Stimulated activated CD4-positive, alpha-beta T cell treated with anti-CD3 and anti-CD28 coated beads, Interleukin-4, amount 100 ng/mL, for 1 hour (primary cell): ENCODE results near the gene APOBEC3G.
A peak's percentile ranks its signal among the peaks of the same experiment; 100 is the strongest.
"Not testable (repeated sequence)": the region's sequence is repeated elsewhere in the genome, so short reads cannot be mapped to it uniquely, and the experiment has no call there.

ENCODE experiments used
- DNase-seq: peaks from one replicate; pipeline ENCODE4 v3.0.0-alpha.2; 2020

The APOBEC3G gene

DNA sequence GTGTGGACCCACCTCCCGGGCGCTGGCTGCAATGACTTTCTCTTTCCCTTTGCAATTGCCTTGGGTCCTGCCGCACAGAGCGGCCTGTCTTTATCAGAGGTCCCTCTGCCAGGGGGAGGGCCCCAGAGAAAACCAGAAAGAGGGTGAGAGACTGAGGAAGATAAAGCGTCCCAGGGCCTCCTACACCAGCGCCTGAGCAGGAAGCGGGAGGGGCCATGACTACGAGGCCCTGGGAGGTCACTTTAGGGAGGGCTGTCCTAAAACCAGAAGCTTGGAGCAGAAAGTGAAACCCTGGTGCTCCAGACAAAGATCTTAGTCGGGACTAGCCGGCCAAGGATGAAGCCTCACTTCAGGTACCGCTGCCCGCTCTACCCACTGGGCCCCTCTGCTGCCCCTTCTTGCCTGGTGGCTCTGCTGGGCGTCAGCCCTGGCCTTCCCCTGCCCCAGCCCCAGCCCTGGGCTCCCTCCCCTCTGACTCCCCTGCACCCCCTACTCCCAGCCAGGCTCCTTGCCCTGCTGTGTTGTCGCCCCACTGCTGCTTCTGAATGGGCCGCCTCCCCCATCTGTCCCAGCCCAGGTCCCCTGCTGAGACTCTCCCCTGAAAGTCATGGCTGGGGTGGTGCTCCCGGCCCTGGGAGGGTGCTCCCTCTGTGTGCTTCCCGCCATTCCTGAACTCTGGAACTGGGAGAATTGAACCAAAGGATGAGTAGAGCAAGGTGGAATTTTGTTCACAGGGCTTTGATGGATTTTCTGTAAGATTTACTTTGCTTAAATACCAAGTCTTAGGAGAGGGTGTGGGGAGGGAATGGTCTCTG is at the start of gene APOBEC3G:
Gene APOBEC3G (plus strand): TSS at position 250 of the 815 bp plus-strand sequence. CDS start 87 bp downstream, at position 337.
- DNase-seq: peak; percentile 41

- DNase-seq: no peak
These were observed 49.4 kb upstream of the APOBEC3G start for GRCh38 chr22:39027717-39028116.

DNA sequence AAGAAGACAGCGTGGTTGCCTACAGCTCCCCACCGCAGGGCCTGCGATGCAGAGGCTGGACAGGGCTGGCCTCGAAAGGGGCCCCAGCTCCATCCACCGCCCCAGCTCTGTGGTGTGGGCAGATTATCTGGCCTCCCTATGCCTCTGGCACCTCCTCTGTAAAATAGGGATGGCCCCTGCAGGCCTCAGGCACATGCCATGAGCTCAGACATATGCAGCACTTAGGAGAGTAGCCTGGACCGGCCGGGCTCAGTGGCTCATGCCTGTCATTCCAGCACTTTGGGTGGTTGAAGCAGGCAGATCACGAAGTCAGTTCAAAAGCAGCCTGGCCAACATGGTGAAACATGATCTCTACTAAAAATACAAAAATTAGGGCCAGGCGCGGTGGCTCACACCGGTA is 48.8 kb upstream of the APOBEC3G start:
- no peak for DNase-seq

GRCh38 chr22:39029227-39029626 is 47.8 kb upstream of the APOBEC3G start:
- no peak for DNase-seq

DNA sequence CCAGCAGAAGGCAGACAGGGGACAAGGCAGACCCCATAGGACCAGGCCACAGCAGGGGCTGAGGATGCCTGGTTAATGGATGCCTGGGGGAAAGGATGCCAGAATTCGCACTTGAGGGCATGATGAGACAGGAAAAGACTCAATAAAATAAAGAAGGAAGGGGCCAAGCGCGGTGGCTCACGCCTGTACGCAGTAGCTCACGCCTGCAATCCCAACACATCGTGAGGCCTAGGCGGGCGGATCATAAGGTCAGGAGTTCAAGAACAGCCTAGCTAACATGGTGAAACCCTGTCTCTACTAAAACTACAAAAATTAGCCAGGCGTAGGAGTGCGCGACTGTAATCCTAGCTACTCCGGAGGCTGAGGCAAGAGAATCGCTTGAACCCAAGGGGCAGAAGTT is 46.4 kb upstream of the APOBEC3G start:
- DNase-seq: no peak

GRCh38 chr22:39031434-39032295 is 45.4 kb upstream of the APOBEC3G start:
- not testable (repeated sequence) for DNase-seq

GRCh38 chr22:39037071-39037470 is 40.0 kb upstream of the APOBEC3G start:
- not testable (repeated sequence) for DNase-seq

DNA sequence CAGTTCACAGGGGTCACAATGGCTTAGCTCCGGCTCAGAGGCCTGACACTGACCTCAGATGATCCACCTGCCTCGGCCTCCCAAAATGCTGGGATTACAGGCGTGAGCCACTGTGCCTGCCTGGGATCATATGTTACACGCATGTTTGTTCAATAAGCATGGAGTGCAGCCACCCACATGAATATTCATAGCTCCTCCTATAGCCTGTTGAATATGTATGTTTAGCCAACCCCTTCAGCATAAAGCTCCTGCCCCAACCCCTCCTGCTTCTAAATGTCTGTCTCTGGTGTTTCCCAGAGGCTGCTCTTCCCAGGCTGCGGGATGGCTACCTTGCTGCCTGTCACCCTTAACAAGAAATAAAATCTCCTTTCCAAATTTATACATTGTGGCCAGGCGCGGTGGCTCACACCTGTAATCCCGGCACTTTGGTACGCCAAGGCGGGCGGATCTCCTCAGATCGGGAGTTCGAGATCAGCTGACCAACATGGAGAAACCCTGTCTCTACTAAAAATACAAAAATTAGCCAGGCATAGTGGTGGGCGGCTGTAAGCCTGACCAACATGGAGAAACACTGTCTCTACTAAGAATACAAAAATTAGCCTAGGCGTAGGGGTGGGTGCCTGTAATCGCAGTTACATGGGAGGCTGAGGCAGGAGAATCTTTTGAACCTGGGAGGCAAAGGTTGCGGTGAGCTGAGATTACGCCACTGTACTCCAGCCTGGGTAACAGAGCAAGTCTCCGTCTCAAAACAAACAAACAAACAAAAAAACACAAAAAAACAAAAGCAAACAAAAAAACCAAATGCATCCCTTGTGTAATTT is 37.6 kb upstream of the APOBEC3G start:
- DNase-seq: no peak

DNA sequence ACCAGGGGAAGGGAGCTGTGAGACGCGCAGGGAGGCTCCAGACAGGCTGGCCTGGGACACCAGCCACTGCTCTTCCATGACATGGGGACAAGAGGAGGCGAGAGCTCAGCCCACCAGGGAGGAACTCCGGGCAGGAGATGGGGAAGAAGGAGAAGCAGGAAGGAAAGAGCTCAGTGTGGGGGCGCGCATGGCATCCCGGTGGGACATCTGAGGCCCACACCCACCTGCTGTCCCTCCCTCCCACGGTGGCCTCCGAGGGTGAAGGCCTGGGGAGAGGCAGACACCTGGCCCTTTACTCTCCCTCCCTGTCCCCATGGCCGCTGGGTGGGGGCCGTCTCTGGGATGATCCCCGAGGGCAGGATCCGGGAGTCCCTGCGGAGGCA is 36.9 kb upstream of the APOBEC3G start:
- not testable (repeated sequence) for DNase-seq

GRCh38 chr22:39040538-39041296 is 36.4 kb upstream of the APOBEC3G start, which contains the start of gene APOBEC3F:
APOBEC3F (plus strand) TSS chr22:39040864; CDS start chr22:39040961, 97 bp downstream.
- peak; percentile 63 for DNase-seq

- DNase-seq: no peak
These were observed 35.2 kb upstream of the APOBEC3G start for GRCh38 chr22:39041908-39042307.

DNA sequence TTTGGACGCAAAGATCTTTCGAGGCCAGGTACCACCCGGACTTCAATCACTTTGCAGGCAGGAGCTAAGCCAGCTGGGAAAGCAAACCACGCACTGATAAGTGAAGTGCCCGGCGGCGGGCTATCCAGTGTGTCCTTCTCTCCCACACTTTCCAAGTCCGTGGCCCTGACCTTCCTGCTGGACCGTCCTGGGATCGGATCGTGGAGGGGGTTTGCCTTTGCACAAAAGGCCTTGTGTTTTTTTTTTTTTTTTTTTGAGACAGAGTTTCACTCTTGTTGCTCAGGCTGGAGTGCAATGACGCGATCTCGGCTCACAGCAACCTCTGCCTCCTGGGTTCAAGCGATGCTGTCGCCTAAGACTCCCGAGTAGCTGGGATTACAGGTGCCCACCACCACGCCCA is 34.0 kb upstream of the APOBEC3G start:
- not testable (repeated sequence) for DNase-seq

- not testable (repeated sequence) for DNase-seq
These were observed 31.9 kb upstream of the APOBEC3G start for GRCh38 chr22:39045136-39045535.

- DNase-seq: not testable (repeated sequence)
These were observed 27.6 kb upstream of the APOBEC3G start for GRCh38 chr22:39049486-39049885.

DNA sequence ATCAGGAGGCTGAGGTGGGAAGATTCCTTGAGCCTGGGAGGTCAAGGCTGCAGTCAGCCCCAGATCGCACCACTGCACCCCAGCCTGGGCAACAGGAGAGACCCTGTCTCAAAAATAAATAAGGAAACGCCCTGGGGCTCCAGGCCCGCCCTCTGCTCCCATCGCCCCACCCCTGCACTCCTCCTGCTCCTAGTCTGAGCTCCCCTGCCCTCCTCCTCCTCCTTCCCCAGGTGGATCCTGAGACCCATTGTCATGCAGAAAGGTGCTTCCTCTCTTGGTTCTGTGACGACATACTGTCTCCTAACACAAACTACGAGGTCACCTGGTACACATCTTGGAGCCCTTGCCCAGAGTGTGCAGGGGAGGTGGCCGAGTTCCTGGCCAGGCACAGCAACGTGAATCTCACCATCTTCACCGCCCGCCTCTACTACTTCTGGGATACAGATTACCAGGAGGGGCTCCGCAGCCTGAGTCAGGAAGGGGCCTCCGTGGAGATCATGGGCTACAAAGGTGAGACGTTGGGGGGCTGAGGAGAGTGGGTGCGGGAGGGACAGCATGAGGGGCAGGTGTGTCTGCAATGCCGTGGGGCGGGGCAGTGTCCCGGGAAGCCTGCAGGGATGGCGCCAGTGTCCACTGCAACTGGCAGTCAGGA is 25.1 kb upstream of the APOBEC3G start:
- DNase-seq: not testable (repeated sequence)

GRCh38 chr22:39055658-39056057 is 21.4 kb upstream of the APOBEC3G start:
- no peak for DNase-seq

- not testable (repeated sequence) for DNase-seq
These were observed 15.8 kb upstream of the APOBEC3G start for GRCh38 chr22:39061290-39061689.

DNA sequence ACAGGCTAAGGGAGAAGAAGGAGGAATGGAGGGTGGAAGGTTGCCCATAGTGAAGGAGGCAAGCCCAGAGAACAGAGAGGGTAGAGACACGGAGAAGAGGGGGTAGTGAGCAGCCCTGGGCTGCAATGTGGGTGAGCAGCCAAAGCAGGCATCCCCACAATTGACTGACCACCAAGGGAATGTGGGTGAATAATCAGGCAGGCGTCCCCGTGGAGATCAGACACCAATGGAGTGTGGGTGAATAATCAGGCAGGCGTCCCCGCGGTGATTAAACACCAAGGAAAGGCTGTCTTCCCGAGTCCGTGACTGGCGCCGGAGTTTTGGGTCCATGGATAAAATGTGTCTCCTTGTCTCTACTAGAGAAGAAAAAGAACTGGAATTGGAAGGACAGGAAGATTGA is 15.1 kb upstream of the APOBEC3G start:
- not testable (repeated sequence) for DNase-seq

GRCh38 chr22:39063904-39064303 is 13.2 kb upstream of the APOBEC3G start:
- DNase-seq: not testable (repeated sequence)

DNA sequence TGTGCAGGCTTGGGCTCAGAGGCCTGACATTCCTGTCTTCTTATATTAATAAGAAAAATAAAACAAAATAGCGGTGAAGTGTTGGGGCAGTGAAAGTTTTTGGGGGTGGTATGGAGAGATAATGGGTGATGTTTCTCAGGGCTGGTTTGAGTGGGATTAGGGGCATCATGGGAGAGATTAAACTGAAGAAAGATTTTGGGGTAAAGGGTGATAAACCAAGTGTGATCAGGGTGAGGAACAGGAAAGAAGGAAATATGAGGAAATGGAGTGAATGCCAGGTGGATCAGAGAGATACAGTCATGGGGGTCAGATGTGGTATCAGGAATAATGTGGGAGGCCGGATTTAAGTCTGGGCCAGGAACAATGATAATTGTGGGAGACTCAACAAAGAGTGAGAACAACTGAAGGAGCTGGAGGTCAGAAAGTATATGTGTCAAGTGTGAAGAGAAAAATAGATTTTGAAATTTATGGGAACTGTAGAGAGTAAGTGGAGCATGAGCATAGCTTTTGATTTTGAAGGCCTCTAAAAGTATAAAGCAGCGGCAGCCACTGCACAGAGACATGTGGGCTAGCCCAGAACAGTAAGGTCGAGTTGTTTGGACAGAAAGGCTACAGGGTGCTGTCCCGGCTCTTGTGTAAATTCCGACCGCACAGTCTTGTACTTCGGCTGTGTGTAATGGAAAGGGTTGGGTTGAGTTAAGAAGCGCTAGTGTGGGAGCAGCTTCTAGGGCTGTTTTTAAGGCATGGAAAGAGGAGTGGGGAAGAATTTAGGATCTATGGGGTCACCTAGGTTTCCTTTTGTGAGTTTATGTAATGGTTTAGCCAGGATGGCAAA is 10.4 kb upstream of the APOBEC3G start:
- not testable (repeated sequence) for DNase-seq
